KOPT-K1 (cell line): ENCODE measurements around the gene SLC24A1.

Experiments
- H3K27ac ChIP-seq: fragments of 200-600 bp; sonication (generic); 2 replicates; pipeline ENCODE4 v1.5.1; 2016; ENCODE audit warnings: antibody characterized with exemption, mild to moderate bottlenecking, low read depth, low read length; ENCODE audit not compliant: poor library complexity, severe bottlenecking
- H3K36me3 ChIP-seq: fragments of 200-600 bp; sonication (generic); 2 replicates; pipeline ENCODE4 v1.5.1; 2017; ENCODE audit warnings: antibody characterized with exemption, mild to moderate bottlenecking, low read length, moderate library complexity; ENCODE audit not compliant: insufficient read depth
- H3K9me3 ChIP-seq: fragments of 200-600 bp; sonication (generic); 2 replicates; pipeline ENCODE4 v1.5.1; 2017; ENCODE audit warnings: antibody characterized with exemption, low read length, mild to moderate bottlenecking; ENCODE audit not compliant: insufficient read depth, poor library complexity, severe bottlenecking

SLC24A1 gene

GRCh38 chr15:65653801-65654521 is 32.2 kb downstream of the SLC24A1 start:
- peaks cover 5% of the 10 kb centered on the region; the same call in 1 of the 2 replicates for H3K36me3 ChIP-seq
- no peaks in the 10 kb centered on the region for H3K9me3 ChIP-seq
- H3K27ac ChIP-seq = no peak overlapping the region

DNA sequence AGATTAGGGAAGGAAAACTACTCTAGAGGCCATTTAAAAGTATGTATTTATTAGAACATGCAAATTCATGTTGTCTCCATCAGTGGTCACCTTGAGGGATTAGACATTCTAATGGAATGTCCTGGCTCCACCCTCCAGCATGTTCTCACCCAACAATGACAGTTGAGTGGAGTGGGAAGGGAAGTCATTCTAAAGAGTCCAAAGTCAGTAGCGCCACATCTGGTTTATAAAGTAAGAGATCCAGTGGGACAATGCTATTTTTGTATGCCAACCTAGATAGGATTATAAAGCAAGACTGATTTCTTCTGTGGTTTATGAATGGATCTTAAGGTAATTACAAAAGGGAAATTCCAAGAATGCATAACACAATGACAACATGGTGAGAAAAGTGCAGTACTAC is 33.3 kb downstream of the SLC24A1 start:
- Histone ChIP-seq H3K36me3 (peaks cover 7% of the 10 kb centered on the region), H3K9me3 (no peaks in the 10 kb centered on the region), H3K27ac (no peak overlapping the region)

DNA sequence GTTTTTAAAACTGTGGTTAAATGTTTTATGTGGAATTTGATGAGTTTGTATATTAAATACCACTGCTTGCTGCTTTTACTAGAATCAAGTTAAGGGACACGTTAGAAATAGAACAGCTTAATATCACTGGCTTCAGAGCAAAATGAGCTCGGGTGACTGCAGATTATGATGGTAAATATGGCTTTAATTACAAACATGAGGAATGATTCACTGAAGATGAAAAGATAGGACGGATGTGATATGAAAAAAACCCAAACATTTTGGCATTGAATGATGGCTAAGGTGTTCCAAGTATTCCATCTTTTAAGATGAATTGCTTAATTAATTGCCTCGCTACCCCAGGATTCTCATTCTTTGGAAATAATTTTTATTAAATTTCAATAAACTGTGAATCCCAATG is 33.7 kb downstream of the SLC24A1 start:
- Histone ChIP-seq H3K9me3 (no peaks in the 10 kb centered on the region), H3K36me3 (peaks cover 10% of the 10 kb centered on the region), H3K27ac (no peak overlapping the region)

- Histone ChIP-seq H3K27ac (no peak overlapping the region), H3K9me3 (no peaks in the 10 kb centered on the region), H3K36me3 (peaks cover 10% of the 10 kb centered on the region)
Measured at GRCh38 chr15:65659502-65660052, 37.8 kb downstream of the SLC24A1 start.

- H3K36me3 ChIP-seq = peaks cover 8% of the 10 kb centered on the region
- no peak overlapping the region for H3K27ac ChIP-seq
- H3K9me3 ChIP-seq = no peaks in the 10 kb centered on the region
Measured at GRCh38 chr15:65660927-65661326, 39.2 kb downstream of the SLC24A1 start.

DNA sequence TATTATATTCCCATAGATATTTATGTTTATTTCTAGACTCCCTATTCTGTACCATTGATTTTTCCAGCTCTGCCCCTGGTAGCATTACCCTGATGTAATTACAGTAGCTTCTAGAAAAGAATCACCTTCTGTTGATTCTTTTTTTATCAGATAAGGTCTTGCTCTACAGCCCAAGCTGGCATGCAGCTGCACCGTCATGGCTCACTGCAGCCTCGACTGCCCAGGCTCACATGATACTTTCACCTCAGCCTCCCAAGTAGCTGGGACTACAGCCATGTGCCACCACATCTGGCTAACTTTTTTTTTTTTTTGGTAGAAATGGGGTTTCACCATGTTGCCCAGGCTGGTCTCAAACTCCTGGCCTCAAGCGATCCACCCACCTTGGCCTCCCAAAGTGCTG is 41.8 kb downstream of the SLC24A1 start:
- Histone ChIP-seq H3K9me3 (no peaks in the 10 kb centered on the region), H3K27ac (no peak overlapping the region), H3K36me3 (peaks cover 12% of the 10 kb centered on the region)

GRCh38 chr15:65666257-65666656 is 44.5 kb downstream of the SLC24A1 start:
- Histone ChIP-seq H3K9me3 (no peaks in the 10 kb centered on the region), H3K36me3 (peaks cover 18% of the 10 kb centered on the region), H3K27ac (no peak overlapping the region)

DNA sequence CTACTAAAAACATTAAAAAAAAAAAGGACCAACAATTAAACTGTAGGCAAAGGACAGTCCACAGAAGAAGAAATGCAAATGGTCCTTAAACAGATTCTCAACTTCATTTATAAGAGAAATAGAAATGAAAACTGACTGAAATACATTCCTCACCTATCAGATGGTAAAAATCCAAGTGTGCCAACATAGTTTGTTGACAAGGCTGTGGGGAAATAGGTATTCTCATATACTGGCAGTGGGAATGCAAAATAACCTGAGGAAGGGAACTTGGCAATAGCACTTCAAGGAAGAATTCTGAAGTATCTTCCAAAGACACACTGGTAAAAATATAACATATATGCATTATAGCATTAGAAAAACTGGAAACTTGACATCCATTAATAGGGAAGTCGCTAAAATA is 53.8 kb downstream of the SLC24A1 start:
- H3K9me3 ChIP-seq = no peaks in the 10 kb centered on the region
- peaks cover 11% of the 10 kb centered on the region for H3K36me3 ChIP-seq
- no peak overlapping the region for H3K27ac ChIP-seq

GRCh38 chr15:65676123-65676522 is 54.4 kb downstream of the SLC24A1 start:
- H3K27ac ChIP-seq = no peak overlapping the region
- H3K36me3 ChIP-seq = peaks cover 5% of the 10 kb centered on the region
- H3K9me3 ChIP-seq = no peaks in the 10 kb centered on the region

- no peaks in the 10 kb centered on the region for H3K9me3 ChIP-seq
- no peak overlapping the region for H3K27ac ChIP-seq
- H3K36me3 ChIP-seq = no peaks in the 10 kb centered on the region
Measured at GRCh38 chr15:65680544-65680943, 58.8 kb downstream of the SLC24A1 start.

GRCh38 chr15:65682404-65682911 is 60.7 kb downstream of the SLC24A1 start:
- Histone ChIP-seq H3K9me3 (no peaks in the 10 kb centered on the region), H3K27ac (no peak overlapping the region), H3K36me3 (no peaks in the 10 kb centered on the region)

- Histone ChIP-seq H3K36me3 (peaks cover 12% of the 10 kb centered on the region; the same call in 1 of the 2 replicates), H3K27ac (no peak overlapping the region), H3K9me3 (no peaks in the 10 kb centered on the region)
Measured at GRCh38 chr15:65688462-65688861, 66.7 kb downstream of the SLC24A1 start.

GRCh38 chr15:65690173-65690572 is 68.4 kb downstream of the SLC24A1 start:
- Histone ChIP-seq H3K9me3 (no peaks in the 10 kb centered on the region), H3K36me3 (peaks cover 14% of the 10 kb centered on the region; the same call in 1 of the 2 replicates), H3K27ac (no peak overlapping the region)

GRCh38 chr15:65690778-65691177 is 69.0 kb downstream of the SLC24A1 start:
- Histone ChIP-seq H3K36me3 (peaks cover 16% of the 10 kb centered on the region; the same call in 1 of the 2 replicates), H3K27ac (no peak overlapping the region), H3K9me3 (no peaks in the 10 kb centered on the region)

- Histone ChIP-seq H3K36me3 (0 out of 2 replicates have a peak, but pooled peaks cover 7% of the 10 kb centered on the region), H3K9me3 (no peaks in the 10 kb centered on the region), H3K27ac (no peak overlapping the region)
Measured at GRCh38 chr15:65695081-65695480, 73.3 kb downstream of the SLC24A1 start.
